ENCODE results near the gene QKI. TPM values are rescaled to one million over a fixed set of nuclear protein-coding genes. Genes with fewer than 3 reads are reported as not detected.

Gene QKI
- total and polyA plus RNA-seq, 2 donors (not counting 3 experiments of a cell fraction or from before 2014, with no cell fraction given), result 178 to 232 TPM

GRCh38 chr6:163387317-163387716 is 27.2 kb upstream of the QKI start:
- Histone ChIP-seq H3K9me1 (replicated peaks; ENCODE audit: control insufficient read depth, extremely low read depth, insufficient read depth, low read length) (no peaks in the 10 kb centered on the region), H3K9me3 (replicated peaks; ENCODE audit: control insufficient read depth, insufficient read depth, low read length) (no peaks in the 10 kb centered on the region), H3K36me3 (ENCODE audit: control insufficient read depth in 2 of 2, extremely low read depth in 1 of 2, insufficient read depth in 2 of 2, low read length in 2 of 2) (no peaks in the 10 kb centered on the region), H3K4me2 (ENCODE audit: insufficient read depth, low read length) (no peak overlapping the region), H3K27me3 (ENCODE audit: control insufficient read depth in 2 of 2, insufficient read depth in 2 of 2, low read length in 2 of 2) (no peaks in the 10 kb centered on the region), H3K27ac (ENCODE audit: insufficient read depth, low read depth, low read length) (peak overlapping the region; percentile 9), H2AFZ (ENCODE audit: low read depth, low read length) (peak overlapping the region; percentile 19), H3K9ac (replicated peaks; ENCODE audit: extremely low read depth, insufficient read depth, low read length) (no peak overlapping the region), H3K4me1 (ENCODE audit: control insufficient read depth, extremely low read depth, insufficient read depth, low read length) (peaks cover 12% of the 10 kb centered on the region), H3K4me3 (replicated peaks in 1 of 3; ENCODE audit: insufficient read depth in 1 of 3, low read depth in 1 of 3, low read length in 3 of 3) (no peak overlapping the region), H3K79me2 (ENCODE audit: control insufficient read depth, insufficient read depth, low read length) (no peaks in the 10 kb centered on the region), H4K20me1 (replicated peaks; ENCODE audit: control insufficient read depth, extremely low read depth, insufficient read depth, low read length) (no peaks in the 10 kb centered on the region)
- FAIRE-seq (peak; percentile 54), DNase-seq (ENCODE audit: low read depth, low spot score) (peak; percentile 95)
- no TSS peak for BruUV-seq (replicated peaks)
- POLR2A ChIA-PET, result interaction anchor here (0.5 to 0.7 kb wide), 2 partner anchors 20 to 210 kb away, joined by 3 read pairs; no protein-coding TSS in a partner anchor
- TF ChIP-seq GATA2 (IDR thresholded peaks at IDR 0.05; ENCODE audit: insufficient read depth, insufficient read length, low read depth, low read length), result peak; percentile 66
- TF ChIP-seq, protein P1, sequence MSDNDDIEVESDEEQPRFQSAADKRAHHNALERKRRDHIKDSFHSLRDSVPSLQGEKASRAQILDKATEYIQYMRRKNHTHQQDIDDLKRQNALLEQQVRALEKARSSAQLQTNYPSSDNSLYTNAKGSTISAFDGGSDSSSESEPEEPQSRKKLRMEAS (IDR thresholded peaks at IDR 0.05; ENCODE audit: insufficient read depth, insufficient read length), result peak; percentile 47
- peak; percentile 39 for TF ChIP-seq POLR2A (IDR thresholded peaks at IDR 0.05; ENCODE audit: low read depth, low read length)
- TF ChIP-seq MYC (IDR thresholded peaks at IDR 0.05; ENCODE audit: low read depth, low read length), result no peak
- TF ChIP-seq POLR2AphosphoS5 (IDR thresholded peaks at IDR 0.05; ENCODE audit: insufficient read depth, low read depth, low read length), result peak; percentile 33
- peak; percentile 39 for TF ChIP-seq JUN (IDR thresholded peaks at IDR 0.05; ENCODE audit: borderline replicate concordance, insufficient read depth, insufficient read length, low read depth)
- TF ChIP-seq FOS (IDR thresholded peaks at IDR 0.05; ENCODE audit: borderline replicate concordance, insufficient read depth, low read length), result no peak
- TF ChIP-seq CTCF (IDR thresholded peaks at IDR 0.05; ENCODE audit: extremely low read depth in 1 of 2, insufficient read depth in 1 of 2, low read depth in 1 of 2, low read length in 2 of 2), result no peak
- CTCF ChIA-PET, result interaction anchor here (1.9 kb wide), 1 partner anchor 51 kb away, joined by 4 read pairs; no protein-coding TSS in a partner anchor
- dilution Hi-C loops (cut with MboI; ENCODE audit: extremely low pct_ligation_motif_present, low sequenced_read_pairs), result no loop called here
- intact Hi-C loops (cut with micrococcal nuclease), result loop anchor here (1.0 kb wide), 3 partner anchors 26 to 51 kb away; no protein-coding TSS in a partner anchor

Data from endothelial cell of umbilical vein (primary cell).